Calu3 (cell line): ENCODE results near the gene ZFP36L2. TPM values are rescaled to one million over a fixed set of nuclear protein-coding genes. Genes with fewer than 3 reads are reported as not detected.
A peak's percentile ranks its signal among the peaks of the same experiment; 100 is the strongest.

Source experiments
- BruUV-seq: library from RNA; stranded (reverse); fragments of 400-500 nt; replicated peaks from 2 replicates; lab custom pipeline; 2021; lab: Mats Ljungman, UMichigan
- CTCF ChIA-PET: fragments of 300-600 bp; sonication (Branson Sonifier 250); formaldehyde crosslinking; loops from one replicate; lab custom pipeline; 2022; ENCODE audit warnings: antibody characterized with exemption; lab: Charles Lee
- DNase-seq: peaks from one replicate; pipeline ENCODE4 v3.0.0; 2022
- H3K27ac Mint-ChIP-seq: one replicate; pipeline ENCODE4 v1.8.0; 2022; ENCODE audit warnings: mixed read lengths; ENCODE audit not compliant: unreplicated experiment
- H3K27me3 Mint-ChIP-seq: one replicate; pipeline ENCODE4 v1.8.0; 2022; ENCODE audit warnings: mixed read lengths; ENCODE audit not compliant: unreplicated experiment
- H3K36me3 Mint-ChIP-seq: one replicate; pipeline ENCODE4 v1.8.0; 2022; ENCODE audit warnings: mild to moderate bottlenecking, moderate library complexity, mixed read lengths; ENCODE audit not compliant: insufficient read depth, unreplicated experiment
- H3K4me1 Mint-ChIP-seq: one replicate; pipeline ENCODE4 v1.8.0; 2022; ENCODE audit warnings: mild to moderate bottlenecking, low read depth, mixed read lengths; ENCODE audit not compliant: unreplicated experiment
- H3K4me3 Mint-ChIP-seq: one replicate; pipeline ENCODE4 v1.8.0; 2022; ENCODE audit warnings: mild to moderate bottlenecking, low read depth, moderate library complexity, mixed read lengths; ENCODE audit not compliant: unreplicated experiment
- H3K9me3 Mint-ChIP-seq: one replicate; pipeline ENCODE4 v1.8.0; 2022; ENCODE audit warnings: low read depth, mixed read lengths; ENCODE audit not compliant: unreplicated experiment
- CTCF ChIP-seq: fragments of 200-600 bp; IDR thresholded peaks from one replicate; pipeline ENCODE4 v1.8.0; 2022; ENCODE audit warnings: antibody characterized with exemption; ENCODE audit not compliant: unreplicated experiment
- intact Hi-C: fragments of 100-400 bp; cut with micrococcal nuclease; formaldehyde crosslinking; loops from one replicate; pipeline ENCODE4 v1.10.0; 2022; ENCODE audit not compliant: unreplicated experiment
- total RNA-seq: library from RNA; stranded (reverse); gene quantifications from 2 replicates; pipeline ENCODE4 v1.2.3, GENCODE V29; 2022

ZFP36L2 gene
- total RNA-seq, 1 experiment from 2014 or later, result 90.7 TPM

GRCh38 chr2:43228756-43229659 lies 2.6 kb upstream of the ZFP36L2 start:
- TF ChIP-seq CTCF, result no peak
- no TSS peak for BruUV-seq
- H3K36me3 Mint-ChIP-seq, result peaks cover 72% of the 10 kb centered on the region
- H3K27me3 Mint-ChIP-seq, result no peaks in the 10 kb centered on the region
- H3K27ac Mint-ChIP-seq, result peak overlapping the region; percentile 43
- H3K4me3 Mint-ChIP-seq, result peak overlapping the region; percentile 98
- DNase-seq, result no peak
- H3K4me1 Mint-ChIP-seq, result peaks cover 24% of the 10 kb centered on the region
- H3K9me3 Mint-ChIP-seq, result no peaks in the 10 kb centered on the region
- CTCF ChIA-PET, result interaction anchor here (0.6 to 2.0 kb wide), 11 partner anchors 114 to 861 kb away, joined by 3 to 8 read pairs (median 3); no protein-coding TSS in a partner anchor
- intact Hi-C loops, result loop anchor here (1.0 to 2.0 kb wide), 5 partner anchors 98 to 400 kb away; no protein-coding TSS in a partner anchor

- intact Hi-C loops, result loop anchor here (2.0 kb wide), 4 partner anchors 98 to 400 kb away; no protein-coding TSS in a partner anchor
- CTCF ChIA-PET, result interaction anchor here (0.6 to 2.2 kb wide), 7 partner anchors 204 to 530 kb away, joined by 3 to 9 read pairs (median 3); no protein-coding TSS in a partner anchor
- no peak for DNase-seq
- peak overlapping the region; percentile 98 for H3K4me3 Mint-ChIP-seq
- H3K9me3 Mint-ChIP-seq, result no peaks in the 10 kb centered on the region
- no peak overlapping the region for H3K27ac Mint-ChIP-seq
- BruUV-seq, result TSS peak; percentile 29
- H3K4me1 Mint-ChIP-seq, result peaks cover 24% of the 10 kb centered on the region
- H3K27me3 Mint-ChIP-seq, result no peaks in the 10 kb centered on the region
- TF ChIP-seq CTCF, result no peak
- peaks cover 79% of the 10 kb centered on the region for H3K36me3 Mint-ChIP-seq
Measured at GRCh38 chr2:43228321-43228751, 1.9 kb upstream of the ZFP36L2 start.

- Mint-ChIP-seq H3K9me3 (no peaks in the 10 kb centered on the region), H3K36me3 (peaks cover 83% of the 10 kb centered on the region), H3K4me1 (peaks cover 24% of the 10 kb centered on the region), H3K4me3 (peak overlapping the region; percentile 98), H3K27me3 (no peaks in the 10 kb centered on the region), H3K27ac (peak overlapping the region; percentile 94)
- TF ChIP-seq CTCF, result no peak
- intact Hi-C loops, result loop anchor here (2.0 kb wide), 4 partner anchors 97 to 399 kb away; no protein-coding TSS in a partner anchor
- CTCF ChIA-PET, result interaction anchor here (0.9 to 2.2 kb wide), 6 partner anchors 12 to 368 kb away, joined by 3 to 9 read pairs (median 4); no protein-coding TSS in a partner anchor
- DNase-seq, result no peak
- no TSS peak for BruUV-seq
Measured at GRCh38 chr2:43227830-43228281, 1.4 kb upstream of the ZFP36L2 start.

- peak overlapping the region; percentile 94 for H3K27ac Mint-ChIP-seq
Measured at GRCh38 chr2:43226955-43227829, 786 bp upstream of the ZFP36L2 start.

More at GRCh38 chr2:43226955-43227829, 786 bp upstream of the ZFP36L2 start:
- Mint-ChIP-seq H3K4me3 (peak overlapping the region; percentile 98), H3K4me1 (peaks cover 24% of the 10 kb centered on the region), H3K9me3 (no peaks in the 10 kb centered on the region), H3K27me3 (no peaks in the 10 kb centered on the region), H3K36me3 (peaks cover 83% of the 10 kb centered on the region)
- no TSS peak for BruUV-seq
- DNase-seq, result peak; percentile 87
- intact Hi-C loops, result loop anchor here (1.0 kb wide), 1 partner anchor 257 kb away; no protein-coding TSS in a partner anchor
- CTCF ChIA-PET, result interaction anchor here (0.6 to 2.2 kb wide), 17 partner anchors 13 to 399 kb away, joined by 3 to 11 read pairs (median 4); no protein-coding TSS in a partner anchor
- TF ChIP-seq CTCF, result no peak
